ENCODE results near the gene TMPRSS6. TPM values are rescaled to one million over a fixed set of nuclear protein-coding genes. Genes with fewer than 3 reads are reported as not detected.

TMPRSS6 gene
- total and polyA plus RNA-seq, 2 of the 13 experiments (the other 11 are each of a cell fraction or from before 2014, with no cell fraction given) = 4.2 to 4.8 TPM

DNA sequence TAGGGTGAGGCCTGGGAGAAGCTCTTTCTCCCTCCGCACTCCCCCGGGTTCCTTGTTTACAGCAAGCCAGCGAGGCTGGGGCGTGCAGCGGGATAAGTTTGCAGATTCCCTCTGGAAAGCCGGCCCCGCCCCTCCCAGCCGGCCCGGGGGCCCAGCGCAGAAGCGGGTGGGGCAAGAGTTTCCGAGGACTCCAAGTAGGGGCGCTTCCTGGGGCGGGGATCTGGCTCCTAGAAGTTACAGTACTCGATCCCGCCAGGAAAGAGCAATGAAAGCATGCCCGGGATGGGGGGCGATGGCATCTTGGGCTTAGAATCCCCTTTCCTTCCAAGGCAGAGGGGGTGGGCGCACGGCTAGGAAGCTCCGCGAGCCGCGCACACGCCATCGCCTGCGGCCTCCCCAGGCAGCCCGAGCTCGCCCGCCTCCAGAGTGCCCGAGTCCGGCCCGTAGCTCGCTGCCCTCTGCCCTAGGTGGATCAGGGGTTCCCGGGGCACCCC, 90.7 kb downstream of the TMPRSS6 start (continued):
- TF ChIP-seq ZNF569 (CRISPR knock-in tag; IDR thresholded peaks at IDR 0.05; ENCODE audit: borderline replicate concordance) (no peak), FOXA3 (CRISPR knock-in tag; IDR thresholded peaks at IDR 0.05) (peak; percentile 69), ZNF350 (CRISPR knock-in tag; IDR thresholded peaks at IDR 0.05; ENCODE audit: borderline replicate concordance, low read depth) (no peak), ZNF607 (CRISPR knock-in tag; IDR thresholded peaks at IDR 0.05; ENCODE audit: borderline replicate concordance) (no peak), SYNCRIP (IDR thresholded peaks at IDR 0.05; ENCODE audit: insufficient read depth, low read depth, low read length) (no peak), ZNF629 (CRISPR knock-in tag; conservative IDR thresholded peaks at IDR 0.05) (no peak), ZNF550 (CRISPR knock-in tag; IDR thresholded peaks at IDR 0.05; ENCODE audit: borderline replicate concordance) (no peak), RARG (CRISPR knock-in tag; IDR thresholded peaks at IDR 0.05; ENCODE audit: low read depth) (no peak), SMC3 (IDR thresholded peaks at IDR 0.05; ENCODE audit: low read length) (no peak), LCORL (IDR thresholded peaks at IDR 0.05) (no peak), LCORL (CRISPR knock-in tag; IDR thresholded peaks at IDR 0.05) (no peak), ZNF549 (CRISPR knock-in tag; IDR thresholded peaks at IDR 0.05) (no peak), TCF7 (IDR thresholded peaks at IDR 0.05; ENCODE audit: low read depth) (no peak), KDM5B (CRISPR knock-in tag; IDR thresholded peaks at IDR 0.05; ENCODE audit: borderline replicate concordance) (no peak), ZNF263 (CRISPR knock-in tag; IDR thresholded peaks at IDR 0.05) (no peak), AKAP8 (CRISPR knock-in tag; IDR thresholded peaks at IDR 0.05) (no peak; the same call in 1 of the 2 replicates)
- TF ChIP-seq, protein P1, sequence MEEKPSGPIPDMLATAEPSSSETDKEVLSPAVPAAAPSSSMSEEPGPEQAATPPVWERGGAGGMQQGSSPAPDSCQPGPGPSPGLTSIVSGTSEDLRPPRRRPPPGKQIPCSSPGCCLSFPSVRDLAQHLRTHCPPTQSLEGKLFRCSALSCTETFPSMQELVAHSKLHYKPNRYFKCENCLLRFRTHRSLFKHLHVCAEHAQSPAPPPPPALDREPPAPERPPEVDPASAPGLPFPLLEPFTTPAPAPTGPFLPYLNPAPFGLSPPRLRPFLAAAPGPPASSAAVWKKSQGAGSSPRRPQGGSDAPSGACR (CRISPR knock-in tag; IDR thresholded peaks at IDR 0.05) = no peak
- TF ChIP-seq, protein P2, sequence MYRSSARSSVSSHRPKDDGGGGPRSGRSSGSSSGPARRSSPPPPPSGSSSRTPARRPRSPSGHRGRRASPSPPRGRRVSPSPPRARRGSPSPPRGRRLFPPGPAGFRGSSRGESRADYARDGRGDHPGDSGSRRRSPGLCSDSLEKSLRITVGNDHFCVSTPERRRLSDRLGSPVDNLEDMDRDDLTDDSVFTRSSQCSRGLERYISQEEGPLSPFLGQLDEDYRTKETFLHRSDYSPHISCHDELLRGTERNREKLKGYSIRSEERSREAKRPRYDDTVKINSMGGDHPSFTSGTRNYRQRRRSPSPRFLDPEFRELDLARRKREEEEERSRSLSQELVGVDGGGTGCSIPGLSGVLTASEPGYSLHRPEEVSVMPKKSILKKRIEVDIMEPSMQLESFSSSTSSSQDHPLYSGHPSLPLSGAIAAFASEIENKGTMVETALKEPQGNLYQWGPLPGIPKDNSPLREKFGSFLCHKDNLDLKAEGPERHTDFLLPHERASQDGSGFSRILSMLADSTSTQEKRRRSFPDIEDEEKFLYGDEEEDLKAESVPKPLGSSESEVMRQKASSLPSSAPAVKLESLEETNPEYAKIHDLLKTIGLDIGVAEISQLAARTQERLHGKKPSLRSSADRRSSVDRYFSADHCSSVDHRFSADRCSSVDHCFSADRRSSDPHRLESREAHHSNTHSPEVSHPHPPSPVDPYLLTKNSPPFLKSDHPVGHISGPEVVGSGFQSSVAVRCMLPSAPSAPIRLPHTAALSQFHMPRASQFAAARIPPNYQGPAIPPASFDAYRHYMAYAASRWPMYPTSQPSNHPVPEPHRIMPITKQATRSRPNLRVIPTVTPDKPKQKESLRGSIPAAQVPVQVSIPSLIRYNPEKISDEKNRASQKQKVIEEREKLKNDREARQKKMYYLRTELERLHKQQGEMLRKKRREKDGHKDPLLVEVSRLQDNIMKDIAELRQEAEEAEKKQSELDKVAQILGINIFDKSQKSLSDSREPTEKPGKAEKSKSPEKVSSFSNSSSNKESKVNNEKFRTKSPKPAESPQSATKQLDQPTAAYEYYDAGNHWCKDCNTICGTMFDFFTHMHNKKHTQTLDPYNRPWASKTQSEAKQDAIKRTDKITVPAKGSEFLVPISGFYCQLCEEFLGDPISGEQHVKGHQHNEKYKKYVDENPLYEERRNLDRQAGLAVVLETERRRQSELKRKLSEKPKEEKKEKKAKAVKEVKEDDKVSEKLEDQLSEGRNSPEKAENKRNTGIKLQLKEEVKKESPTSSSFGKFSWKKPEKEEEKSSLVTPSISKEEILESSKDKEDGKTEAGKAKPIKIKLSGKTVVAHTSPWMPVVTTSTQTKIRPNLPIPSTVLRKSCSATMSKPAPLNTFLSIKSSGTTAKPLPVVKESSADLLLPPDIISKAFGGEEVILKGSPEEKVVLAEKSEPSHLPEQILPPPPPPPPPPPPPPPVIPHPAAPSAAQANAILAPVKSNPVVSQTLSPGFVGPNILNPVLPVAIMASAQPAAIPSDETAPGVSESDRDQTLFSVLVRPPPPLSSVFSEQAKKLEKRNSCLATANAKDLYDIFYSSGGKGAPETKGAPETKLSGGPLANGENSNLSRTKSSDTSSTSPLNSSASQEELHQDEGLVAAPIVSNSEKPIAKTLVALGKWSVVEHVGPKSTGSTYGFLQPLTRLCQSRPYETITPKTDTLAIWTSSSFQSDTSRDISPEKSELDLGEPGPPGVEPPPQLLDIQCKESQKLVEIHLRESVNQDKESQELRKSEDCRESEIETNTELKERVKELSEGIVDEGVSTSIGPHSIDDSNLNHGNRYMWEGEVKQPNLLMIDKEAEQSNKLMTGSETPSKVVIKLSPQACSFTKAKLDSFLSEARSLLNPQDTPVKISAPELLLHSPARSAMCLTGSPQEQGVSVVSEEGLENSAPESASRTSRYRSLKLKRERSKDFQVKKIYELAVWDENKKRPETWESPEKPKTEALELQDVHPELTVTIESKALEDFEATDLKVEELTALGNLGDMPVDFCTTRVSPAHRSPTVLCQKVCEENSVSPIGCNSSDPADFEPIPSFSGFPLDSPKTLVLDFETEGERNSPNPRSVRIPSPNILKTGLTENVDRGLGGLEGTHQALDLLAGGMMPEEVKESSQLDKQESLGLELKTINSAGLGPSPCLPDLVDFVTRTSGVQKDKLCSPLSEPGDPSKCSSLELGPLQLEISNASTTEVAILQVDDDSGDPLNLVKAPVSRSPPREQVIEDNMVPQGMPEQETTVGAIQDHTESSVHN (CRISPR knock-in tag; IDR thresholded peaks at IDR 0.05) = no peak
